ENCODE data around the gene NINL. TPM values are rescaled to one million over a fixed set of nuclear protein-coding genes. Genes with fewer than 3 reads are reported as not detected.
A peak's percentile ranks its signal among the peaks of the same experiment; 100 is the strongest.
"Not testable (repeated sequence)": the region's sequence is repeated elsewhere in the genome, so short reads cannot be mapped to it uniquely, and the experiment has no call there.

Gene NINL
- total RNA-seq, 2 donors from 2014 or later, result 1.1 to 5.0 TPM

DNA sequence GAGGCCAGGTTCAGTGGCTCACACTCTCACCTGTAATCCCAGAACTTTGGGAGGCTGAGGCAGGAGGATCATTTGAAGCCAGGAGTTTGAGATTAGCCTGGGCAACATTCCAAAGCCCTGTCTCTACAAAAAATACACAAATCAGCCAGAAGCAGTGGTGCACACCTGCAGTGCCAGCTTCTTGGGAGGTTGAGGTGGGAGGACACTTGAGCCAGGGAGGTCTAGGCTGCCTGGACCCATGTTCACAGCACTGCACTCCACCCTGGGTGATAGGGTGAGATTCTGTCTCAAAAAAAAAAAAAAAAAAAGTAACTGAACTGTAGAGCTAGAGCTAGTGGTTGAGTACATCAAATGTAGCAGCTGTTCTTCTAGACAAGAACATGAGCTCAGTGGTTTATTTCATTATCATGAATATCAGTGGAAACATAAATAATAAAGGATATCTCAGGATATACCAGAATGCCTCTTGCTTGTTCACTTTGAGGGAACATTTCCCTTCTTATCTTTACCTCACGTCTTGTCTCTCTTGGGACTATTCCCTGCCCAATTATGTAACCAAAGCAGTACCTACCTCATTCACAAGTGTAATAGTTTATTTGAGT, 20.9 kb upstream of the NINL start:
- DNase-seq (no peak), ATAC-seq (no peak)
- Mint-ChIP-seq H3K4me1 (no peaks in the 10 kb centered on the region), H3K4me3 (no peak overlapping the region), H3K36me3 (ENCODE audit: low read depth) (peaks cover 1% of the 10 kb centered on the region), H3K27me3 (no peaks in the 10 kb centered on the region), H3K27ac (no peak overlapping the region)
- H3K9me3 ChIP-seq (ENCODE audit: control insufficient read depth, low read length, poor library complexity, severe bottlenecking), result no peaks in the 10 kb centered on the region

DNA sequence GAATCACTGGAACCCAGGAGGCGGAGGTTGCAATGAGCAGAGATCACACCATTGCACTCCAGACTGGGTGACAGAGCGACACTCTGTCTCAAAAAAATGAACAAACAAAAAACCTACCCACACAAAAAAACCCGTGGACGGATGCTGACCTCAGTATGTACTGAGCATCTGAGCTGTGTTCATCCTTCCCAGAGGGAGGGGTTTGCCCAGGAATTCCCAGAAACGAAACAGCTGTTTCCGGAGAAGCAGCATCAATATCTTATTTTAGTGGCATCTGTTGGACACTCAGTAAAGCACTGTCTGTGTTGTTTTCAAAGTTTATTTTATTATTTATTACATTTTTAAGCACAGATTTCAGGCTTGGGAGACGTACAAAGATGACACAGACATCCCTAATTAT, 19.8 kb upstream of the NINL start:
- no peaks in the 10 kb centered on the region for H3K9me3 ChIP-seq (ENCODE audit: control insufficient read depth, low read length, poor library complexity, severe bottlenecking)
- Mint-ChIP-seq H3K36me3 (ENCODE audit: low read depth) (peaks cover 3% of the 10 kb centered on the region), H3K4me3 (no peak overlapping the region), H3K27me3 (no peaks in the 10 kb centered on the region), H3K27ac (no peak overlapping the region), H3K4me1 (no peaks in the 10 kb centered on the region)
- ATAC-seq (no peak), DNase-seq (no peak)

DNA sequence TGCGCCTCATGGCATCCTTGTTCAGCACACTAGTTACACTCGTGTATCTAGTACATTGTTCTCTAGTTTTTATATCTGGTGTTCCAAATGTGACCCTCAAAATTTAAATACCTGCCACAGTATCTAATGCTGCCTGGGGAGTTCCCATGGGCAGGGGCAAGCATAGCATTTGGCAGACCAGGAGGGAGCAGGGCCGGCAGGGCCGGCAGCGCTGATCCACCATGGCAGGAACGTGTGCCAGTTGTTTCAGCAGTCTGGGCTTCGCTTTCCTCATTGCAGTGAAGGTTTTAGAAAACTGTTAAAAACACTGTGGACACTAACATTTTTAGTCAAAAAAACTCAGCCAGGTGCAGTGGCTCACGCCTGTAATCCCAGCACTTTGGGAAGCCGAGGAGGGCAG, 19.3 kb upstream of the NINL start:
- no peak overlapping the region for H3K27ac Mint-ChIP-seq
- no peak overlapping the region for H3K4me3 Mint-ChIP-seq
- H3K4me1 Mint-ChIP-seq, result no peaks in the 10 kb centered on the region
- no peaks in the 10 kb centered on the region for H3K9me3 ChIP-seq (ENCODE audit: control insufficient read depth, low read length, poor library complexity, severe bottlenecking)
- DNase-seq (no peak), ATAC-seq (no peak)
- no peaks in the 10 kb centered on the region for H3K27me3 Mint-ChIP-seq
- peaks cover 3% of the 10 kb centered on the region for H3K36me3 Mint-ChIP-seq (ENCODE audit: low read depth)

DNA sequence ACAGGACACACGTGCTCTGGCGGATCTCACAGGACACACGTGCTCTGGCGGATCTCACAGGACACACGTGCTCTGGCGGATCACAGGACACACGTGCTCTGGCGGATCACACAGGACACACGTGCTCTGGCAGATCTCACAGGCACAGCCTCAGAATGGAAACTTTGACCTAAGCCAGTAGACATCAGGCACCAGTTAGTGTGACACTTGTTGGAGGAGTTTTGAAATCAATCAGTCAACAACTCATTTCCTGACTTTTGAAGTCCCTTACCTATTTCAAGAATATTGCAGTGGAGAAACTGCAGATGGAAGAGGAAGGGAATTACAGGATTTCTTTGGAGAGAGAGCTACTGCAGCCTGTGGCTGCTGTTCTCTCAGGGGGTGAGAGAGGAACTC, 17.6 kb upstream of the NINL start:
- not testable (repeated sequence) for H3K4me1 Mint-ChIP-seq; H3K36me3 Mint-ChIP-seq (ENCODE audit: low read depth); H3K27me3 Mint-ChIP-seq; H3K4me3 Mint-ChIP-seq; H3K9me3 ChIP-seq (ENCODE audit: control insufficient read depth, low read length, poor library complexity, severe bottlenecking); H3K27ac Mint-ChIP-seq; ATAC-seq; DNase-seq

DNA sequence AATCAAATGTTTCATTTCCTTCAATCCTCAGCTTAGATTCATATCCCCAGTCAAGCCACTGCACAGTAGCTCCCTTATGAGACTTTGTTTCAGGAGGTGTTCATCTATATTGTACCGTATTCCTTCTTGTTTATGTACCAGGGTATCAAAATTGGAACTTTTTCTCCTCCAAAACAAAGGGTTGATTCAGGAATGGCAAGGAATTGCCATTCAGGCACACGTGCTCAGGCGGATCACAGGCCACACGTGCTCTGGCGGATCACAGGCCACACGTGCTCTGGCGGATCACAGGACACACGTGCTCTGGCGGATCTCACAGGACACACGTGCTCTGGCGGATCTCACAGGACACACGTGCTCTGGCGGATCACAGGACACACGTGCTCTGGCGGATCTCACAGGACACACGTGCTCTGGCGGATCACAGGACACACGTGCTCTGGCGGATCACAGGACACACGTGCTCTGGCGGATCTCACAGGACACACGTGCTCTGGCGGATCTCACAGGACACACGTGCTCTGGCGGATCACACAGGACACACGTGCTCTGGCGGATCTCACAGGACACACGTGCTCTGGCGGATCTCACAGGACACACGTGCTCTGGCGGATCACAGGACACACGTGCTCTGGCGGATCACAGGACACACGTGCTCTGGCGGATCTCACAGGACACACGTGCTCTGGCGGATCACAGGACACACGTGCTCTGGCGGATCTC, 17.0 kb upstream of the NINL start:
- not testable (repeated sequence) for H3K9me3 ChIP-seq (ENCODE audit: control insufficient read depth, low read length, poor library complexity, severe bottlenecking); ATAC-seq; H3K36me3 Mint-ChIP-seq (ENCODE audit: low read depth); H3K27me3 Mint-ChIP-seq; H3K4me3 Mint-ChIP-seq; H3K27ac Mint-ChIP-seq; DNase-seq; H3K4me1 Mint-ChIP-seq

GRCh38 chr20:25601659-25602058, 16.3 kb upstream of the NINL start:
- H3K9me3 ChIP-seq (ENCODE audit: control insufficient read depth, low read length, poor library complexity, severe bottlenecking), result no peaks in the 10 kb centered on the region
- H3K4me1 Mint-ChIP-seq, result peaks cover 2% of the 10 kb centered on the region
- peaks cover 5% of the 10 kb centered on the region for H3K27me3 Mint-ChIP-seq
- DNase-seq, result no peak
- no peak overlapping the region for H3K27ac Mint-ChIP-seq
- H3K36me3 Mint-ChIP-seq (ENCODE audit: low read depth), result peaks cover 5% of the 10 kb centered on the region
- ATAC-seq, result no peak
- H3K4me3 Mint-ChIP-seq, result no peak overlapping the region

DNA sequence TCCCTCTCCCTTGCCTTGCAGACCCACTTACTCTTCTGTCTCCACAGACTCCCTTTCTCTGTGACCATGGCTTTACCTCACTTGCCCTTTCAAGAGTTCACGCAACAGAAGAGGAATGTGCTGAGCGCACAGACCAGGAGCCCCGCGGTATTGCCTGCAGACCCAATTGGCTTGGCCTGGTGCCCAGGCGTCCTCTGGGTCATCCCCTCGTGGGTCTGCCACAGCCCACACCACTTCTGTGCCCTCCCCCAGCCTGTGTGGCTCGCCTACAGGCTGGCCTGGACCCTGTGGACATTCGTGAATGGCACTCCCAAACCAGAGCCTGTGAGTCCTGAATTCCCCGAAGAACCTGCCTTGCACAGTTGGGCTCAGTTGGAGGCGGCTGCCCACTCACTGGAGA, 15.3 kb upstream of the NINL start:
- no peak for DNase-seq
- no peak overlapping the region for H3K27ac Mint-ChIP-seq
- no peak for ATAC-seq
- peaks cover 2% of the 10 kb centered on the region for H3K4me1 Mint-ChIP-seq
- H3K36me3 Mint-ChIP-seq (ENCODE audit: low read depth), result peaks cover 5% of the 10 kb centered on the region
- H3K27me3 Mint-ChIP-seq, result peaks cover 14% of the 10 kb centered on the region
- no peaks in the 10 kb centered on the region for H3K9me3 ChIP-seq (ENCODE audit: control insufficient read depth, low read length, poor library complexity, severe bottlenecking)
- no peak overlapping the region for H3K4me3 Mint-ChIP-seq

DNA sequence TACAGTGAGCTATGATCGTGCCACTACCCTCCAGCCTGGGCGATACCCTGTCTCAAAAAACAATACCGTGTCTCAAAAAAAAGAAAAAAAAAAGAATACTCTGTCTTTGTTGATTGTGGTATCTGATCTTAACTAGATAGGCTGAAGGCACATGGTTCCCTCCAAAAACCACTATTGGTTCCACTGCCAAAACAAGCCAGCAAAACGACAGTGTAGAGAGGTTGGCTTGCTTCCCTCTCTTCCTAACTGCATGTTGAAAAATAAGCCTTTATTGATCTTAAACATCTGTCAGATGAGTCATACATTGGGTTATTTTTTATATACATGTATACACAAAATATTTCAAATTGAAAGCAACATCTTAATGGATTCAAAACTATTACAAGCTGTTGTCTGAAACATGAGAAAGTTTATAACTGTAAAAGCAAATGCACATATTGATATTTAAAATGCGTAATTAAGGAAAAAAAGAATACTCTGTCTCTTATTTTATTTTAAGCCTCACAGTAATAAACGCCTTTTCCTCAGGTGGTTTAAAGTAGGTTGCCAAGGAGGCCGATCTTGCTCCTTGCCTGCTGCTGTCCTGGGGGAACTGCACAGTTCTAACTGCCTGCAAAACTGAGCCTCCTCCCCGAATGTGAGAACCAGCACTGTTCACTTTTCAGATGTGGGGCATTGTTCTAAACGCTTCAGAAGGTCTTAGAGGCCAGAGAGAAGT, 7.0 kb upstream of the NINL start:
- ATAC-seq (no peak), DNase-seq (no peak)
- H3K9me3 ChIP-seq (ENCODE audit: control insufficient read depth, low read length, poor library complexity, severe bottlenecking), result no peaks in the 10 kb centered on the region
- no peak overlapping the region for H3K4me3 Mint-ChIP-seq
- peaks cover 18% of the 10 kb centered on the region for H3K27me3 Mint-ChIP-seq
- H3K27ac Mint-ChIP-seq, result no peak overlapping the region
- peaks cover 2% of the 10 kb centered on the region for H3K4me1 Mint-ChIP-seq
- H3K36me3 Mint-ChIP-seq (ENCODE audit: low read depth), result peaks cover 4% of the 10 kb centered on the region

DNA sequence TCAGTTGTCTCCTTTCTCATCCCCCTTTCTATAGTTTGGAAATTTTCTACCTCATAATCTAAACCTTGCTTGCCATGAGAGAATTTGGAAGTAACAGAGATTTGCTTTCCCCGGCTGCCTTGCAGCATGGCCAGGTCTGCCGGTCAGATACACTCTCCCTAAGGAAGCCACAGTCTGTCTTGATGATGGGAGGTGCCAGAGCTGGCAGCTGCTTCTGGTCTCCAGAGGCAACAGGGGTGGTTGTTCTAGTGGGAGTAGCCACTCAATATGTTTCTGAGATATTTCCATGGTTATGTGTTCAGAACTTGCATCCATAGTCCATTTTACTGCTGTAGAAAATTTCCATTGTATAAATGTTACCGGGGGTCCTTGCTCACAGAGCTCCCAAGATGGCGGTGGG, 5.4 kb upstream of the NINL start:
- H3K36me3 Mint-ChIP-seq (ENCODE audit: low read depth); H3K9me3 ChIP-seq (ENCODE audit: control insufficient read depth, low read length, poor library complexity, severe bottlenecking); H3K4me3 Mint-ChIP-seq; H3K27me3 Mint-ChIP-seq; H3K27ac Mint-ChIP-seq; ATAC-seq; H3K4me1 Mint-ChIP-seq; DNase-seq: not testable (repeated sequence)

- no peak overlapping the region for H3K27ac Mint-ChIP-seq
- H3K27me3 Mint-ChIP-seq, result no peaks in the 10 kb centered on the region
- no peak overlapping the region for H3K4me3 Mint-ChIP-seq
- peaks cover 6% of the 10 kb centered on the region for H3K4me1 Mint-ChIP-seq
- no peaks in the 10 kb centered on the region for H3K9me3 ChIP-seq (ENCODE audit: control insufficient read depth, low read length, poor library complexity, severe bottlenecking)
- ATAC-seq (no peak), DNase-seq (no peak)
- H3K36me3 Mint-ChIP-seq (ENCODE audit: low read depth), result peaks cover 2% of the 10 kb centered on the region
Measured at GRCh38 chr20:25588491-25588890, 3.2 kb upstream of the NINL start.

DNA sequence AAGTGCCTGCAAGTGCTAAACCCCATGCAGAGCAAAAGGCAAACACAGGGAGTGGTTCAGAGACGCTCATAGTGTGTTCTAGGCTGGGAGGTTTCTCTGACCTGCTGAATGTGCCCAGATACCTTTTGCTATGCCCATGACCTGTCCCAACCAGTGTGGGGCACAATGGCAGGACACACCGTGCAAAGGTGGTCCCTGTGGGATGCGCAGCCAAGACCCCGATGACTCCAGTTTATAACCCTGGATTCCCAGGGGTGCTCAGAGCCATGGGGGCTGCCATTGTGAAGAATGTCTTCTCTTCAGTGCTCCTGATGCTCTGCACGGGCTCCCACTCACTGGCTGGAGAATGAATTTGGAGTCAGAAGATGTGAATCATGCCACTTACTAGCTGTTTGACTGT, 2.2 kb upstream of the NINL start:
- Mint-ChIP-seq H3K4me1 (peaks cover 6% of the 10 kb centered on the region), H3K27me3 (no peaks in the 10 kb centered on the region), H3K4me3 (no peak overlapping the region), H3K36me3 (ENCODE audit: low read depth) (no peaks in the 10 kb centered on the region), H3K27ac (peak overlapping the region; percentile 49)
- ATAC-seq, result no peak
- no peaks in the 10 kb centered on the region for H3K9me3 ChIP-seq (ENCODE audit: control insufficient read depth, low read length, poor library complexity, severe bottlenecking)
- no peak for DNase-seq

DNA sequence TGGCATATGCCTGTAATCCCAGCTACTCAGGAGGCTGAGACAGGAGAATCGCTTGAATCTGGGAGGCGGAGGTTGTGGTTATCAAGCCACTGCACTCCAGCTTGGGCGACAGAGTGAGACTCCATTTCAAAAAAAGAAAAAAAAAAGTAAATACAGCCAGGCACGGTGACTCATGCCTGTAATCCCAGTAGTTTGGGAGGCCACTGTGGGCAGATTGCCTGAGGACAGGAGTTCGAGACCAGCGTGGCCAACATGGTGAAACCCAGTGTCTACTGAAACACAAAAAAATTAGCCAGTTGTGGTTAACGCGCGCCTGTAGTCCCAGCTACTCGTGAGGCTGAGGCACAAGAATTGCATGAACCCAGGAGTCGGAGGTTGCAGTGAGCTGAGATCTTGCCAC, 1.5 kb upstream of the NINL start:
- ATAC-seq (no peak), DNase-seq (no peak)
- Mint-ChIP-seq H3K27ac (peak overlapping the region; percentile 49), H3K27me3 (no peaks in the 10 kb centered on the region), H3K36me3 (ENCODE audit: low read depth) (no peaks in the 10 kb centered on the region), H3K4me1 (peaks cover 6% of the 10 kb centered on the region), H3K4me3 (no peak overlapping the region)
- no peaks in the 10 kb centered on the region for H3K9me3 ChIP-seq (ENCODE audit: control insufficient read depth, low read length, poor library complexity, severe bottlenecking)

GRCh38 chr20:25583607-25584006, 1.7 kb downstream of the NINL start:
- H3K4me1 Mint-ChIP-seq; H3K36me3 Mint-ChIP-seq (ENCODE audit: low read depth); ATAC-seq; H3K27ac Mint-ChIP-seq; H3K27me3 Mint-ChIP-seq; DNase-seq; H3K9me3 ChIP-seq (ENCODE audit: control insufficient read depth, low read length, poor library complexity, severe bottlenecking): not testable (repeated sequence)
- peak overlapping the region; percentile 74 for H3K4me3 Mint-ChIP-seq

- ATAC-seq (no peak), DNase-seq (no peak)
- Mint-ChIP-seq H3K36me3 (ENCODE audit: low read depth) (peaks cover 2% of the 10 kb centered on the region), H3K27me3 (no peaks in the 10 kb centered on the region), H3K4me3 (no peak overlapping the region), H3K27ac (no peak overlapping the region), H3K4me1 (peaks cover 4% of the 10 kb centered on the region)
- no peaks in the 10 kb centered on the region for H3K9me3 ChIP-seq (ENCODE audit: control insufficient read depth, low read length, poor library complexity, severe bottlenecking)
Measured at GRCh38 chr20:25580711-25581110, 4.6 kb downstream of the NINL start.

All from T-helper 17 cell (primary cell).